Hindlimb muscle (tissue), 1 donor: ENCODE results near the gene ZNF44. TPM values are rescaled to one million over a fixed set of nuclear protein-coding genes. Genes with fewer than 3 reads are reported as not detected.

Experiments used
- DNase-seq: peaks from one replicate; pipeline ENCODE4 v3.0.0-alpha.2; 2013
- polyA plus RNA-seq: library from polyadenylated mRNA; unstranded; fragments of 120-200 nt; gene quantifications from one replicate; pipeline ENCODE4 v1.2.1, GENCODE V29; 2013; ENCODE audit not compliant: insufficient read length

Gene ZNF44
- polyA plus RNA-seq, 1 donor: 9.0 TPM

DNA sequence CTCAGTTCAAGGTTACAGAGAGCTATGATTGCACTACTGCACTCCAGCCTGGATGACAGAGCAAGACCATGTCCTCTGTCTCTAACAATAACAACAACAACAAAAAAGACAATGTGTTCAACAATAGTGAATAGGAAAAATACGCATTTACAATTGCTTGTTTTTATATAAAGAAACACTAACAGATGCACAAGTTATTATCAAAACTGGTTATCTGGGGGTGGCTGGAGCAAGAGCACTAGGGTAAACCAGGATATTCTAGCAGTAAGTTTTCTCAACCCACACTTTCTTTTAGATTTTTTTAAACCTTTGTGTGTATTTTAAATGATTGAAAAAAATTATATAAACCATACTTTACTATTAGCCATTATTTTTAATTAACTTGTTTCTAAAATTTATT is 33.1 kb downstream of the ZNF44 start:
- DNase-seq: no peak

DNA sequence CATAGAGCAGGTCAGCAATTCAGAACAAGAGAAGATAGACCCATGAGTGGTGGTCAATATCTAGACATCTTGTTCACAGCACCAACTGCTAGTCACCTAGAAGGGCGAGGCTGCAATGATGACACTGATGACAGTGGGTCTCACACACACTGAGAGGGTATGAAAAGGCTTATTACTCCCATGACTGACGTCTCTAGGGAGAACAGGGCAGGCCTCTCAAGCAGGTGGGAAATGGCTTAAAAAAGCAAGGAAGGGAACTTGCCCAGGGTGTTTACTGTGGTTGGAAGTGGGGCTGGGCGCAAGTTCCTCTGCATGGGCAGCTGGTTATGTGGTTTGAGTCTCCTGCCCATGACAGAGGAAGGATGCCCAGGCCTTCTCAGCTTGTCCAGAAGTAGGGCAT is 33.8 kb downstream of the ZNF44 start:
- DNase-seq: no peak

DNA sequence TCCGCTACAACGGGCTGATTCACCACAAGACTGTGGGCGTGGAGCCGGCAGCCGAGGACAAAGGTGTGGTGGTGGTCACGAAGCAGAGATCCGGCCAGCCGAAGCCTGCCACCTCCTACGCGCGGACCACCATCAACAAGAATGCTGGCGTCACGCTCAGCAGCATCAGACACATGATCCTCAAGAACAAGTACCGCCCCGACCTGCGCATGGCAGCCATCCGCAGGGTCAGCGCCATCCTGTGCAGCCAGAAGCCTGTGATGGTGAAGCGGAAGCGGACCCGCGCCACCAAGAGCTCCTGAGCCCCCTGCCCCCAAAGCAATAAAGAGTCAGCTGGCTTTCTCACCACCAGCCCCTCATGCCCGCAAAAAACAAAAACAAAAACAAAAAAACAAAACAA is 34.4 kb downstream of the ZNF44 start:
- DNase-seq: no peak

DNA sequence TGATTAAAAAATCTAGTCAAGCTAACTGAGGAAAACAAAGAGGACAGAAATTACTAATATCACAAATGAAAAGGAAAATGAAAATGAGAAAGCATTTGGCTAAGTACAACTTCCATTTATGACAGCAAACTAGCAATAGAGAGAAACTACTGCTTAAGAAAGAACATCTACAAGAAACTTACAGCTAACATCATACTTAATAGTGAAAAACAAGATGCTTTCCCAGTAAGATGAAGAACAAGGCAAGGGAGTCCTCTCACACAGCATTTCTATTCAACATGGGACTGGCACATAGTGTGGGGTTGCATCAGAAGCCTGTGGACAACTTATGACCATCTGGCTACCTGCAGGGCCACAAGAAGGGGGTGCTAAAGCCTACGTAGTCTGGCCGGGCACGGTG is 39.3 kb downstream of the ZNF44 start:
- DNase-seq: no peak

DNA sequence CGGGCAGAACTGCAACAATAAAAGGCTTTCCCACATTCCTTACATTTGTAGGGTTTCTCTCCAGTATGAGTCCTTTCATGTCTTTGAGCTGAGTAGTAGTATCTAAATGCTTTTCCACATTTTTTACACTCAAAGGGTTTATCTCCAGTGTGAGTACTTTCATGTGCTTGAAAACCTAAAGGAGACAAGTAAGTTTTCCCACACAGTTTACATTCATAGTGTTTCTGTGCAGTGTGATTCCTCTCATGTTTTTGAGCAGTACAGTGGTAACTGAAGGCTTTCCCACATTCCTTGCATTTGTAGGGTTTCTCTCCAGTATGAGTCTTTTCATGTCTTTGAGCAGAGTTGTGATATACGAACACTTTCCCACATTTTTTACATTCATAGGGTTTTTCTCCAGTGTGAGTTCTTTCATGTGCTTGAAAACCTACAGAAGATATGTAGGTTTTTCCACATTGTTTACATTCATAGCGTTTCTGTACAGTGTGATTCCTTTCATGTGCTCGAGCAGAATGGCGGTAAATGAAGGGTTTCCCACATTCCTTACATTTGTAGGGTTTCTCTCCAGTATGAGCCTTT is 47.0 kb downstream of the ZNF44 start:
- no peak for DNase-seq

DNA sequence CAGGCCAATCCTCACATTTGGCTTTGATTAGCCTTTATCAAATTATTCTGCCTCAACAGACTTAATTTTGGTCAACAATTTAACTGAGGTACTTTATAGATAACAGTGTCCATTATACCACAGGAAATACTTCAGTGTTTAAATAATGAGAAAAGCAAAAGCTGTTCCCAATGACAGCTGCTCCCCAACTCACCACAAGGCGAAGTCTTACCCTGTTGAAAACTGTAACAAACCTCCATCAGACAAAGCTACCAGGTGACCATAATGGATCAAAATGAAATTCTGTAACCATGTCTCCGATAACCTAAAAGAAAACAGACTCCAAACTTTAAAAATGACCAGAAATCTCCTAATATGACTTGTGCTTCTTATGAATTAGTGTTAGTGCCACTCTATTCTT is 50.3 kb downstream of the ZNF44 start:
- no peak for DNase-seq

DNA sequence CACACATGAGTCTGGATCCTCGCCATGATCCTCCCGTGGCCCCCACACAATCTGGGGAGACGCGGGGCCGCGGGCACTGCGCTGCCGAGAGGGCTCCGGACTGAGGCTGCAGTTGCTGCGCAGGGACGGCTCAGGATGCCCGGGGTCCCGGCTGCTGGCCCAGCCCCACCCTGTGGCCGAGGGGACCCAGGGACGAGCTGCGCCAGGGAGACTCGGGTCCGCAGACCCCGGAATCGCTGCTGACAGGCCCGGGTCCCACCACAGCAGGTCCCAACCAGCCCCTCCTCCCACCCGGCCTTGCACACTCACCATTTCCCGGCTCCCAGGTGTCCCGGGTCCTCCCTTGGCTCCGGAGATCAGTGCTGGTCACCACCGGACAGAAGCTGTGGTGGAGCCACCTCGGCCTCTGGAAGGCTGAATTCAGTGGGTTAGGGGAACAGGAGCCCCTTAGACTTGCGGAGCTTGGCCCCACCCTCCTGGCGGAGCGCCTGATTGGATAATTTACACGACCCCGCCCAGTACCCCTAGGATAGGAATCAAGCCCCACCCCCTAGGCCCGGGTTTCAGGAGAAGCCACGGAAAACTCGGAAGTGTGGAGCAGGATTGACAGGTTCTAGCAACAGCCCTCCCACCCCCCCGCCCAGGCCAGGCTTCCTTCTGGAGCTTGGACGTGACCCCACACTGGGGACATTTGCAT is 57.4 kb downstream of the ZNF44 start:
- no peak for DNase-seq

DNA sequence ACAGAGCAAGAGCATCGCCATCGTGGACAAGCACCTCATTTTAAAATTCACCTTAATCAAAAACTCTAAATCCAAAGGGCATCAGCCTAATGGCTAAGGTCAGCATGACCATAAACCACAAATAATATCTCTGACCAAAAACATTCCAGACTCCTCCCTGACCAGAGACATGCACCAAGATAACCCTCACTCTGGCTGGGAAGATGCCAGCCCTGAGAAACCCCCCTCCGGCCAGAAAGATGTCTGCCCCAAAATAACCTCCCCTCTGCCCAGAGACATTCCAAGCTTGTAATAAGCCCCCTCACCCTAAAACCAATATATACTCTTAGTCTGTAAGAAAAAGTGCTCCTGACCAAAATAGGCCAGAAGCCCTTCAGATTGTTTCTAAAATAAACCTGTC is 61.7 kb downstream of the ZNF44 start:
- DNase-seq: no peak

DNA sequence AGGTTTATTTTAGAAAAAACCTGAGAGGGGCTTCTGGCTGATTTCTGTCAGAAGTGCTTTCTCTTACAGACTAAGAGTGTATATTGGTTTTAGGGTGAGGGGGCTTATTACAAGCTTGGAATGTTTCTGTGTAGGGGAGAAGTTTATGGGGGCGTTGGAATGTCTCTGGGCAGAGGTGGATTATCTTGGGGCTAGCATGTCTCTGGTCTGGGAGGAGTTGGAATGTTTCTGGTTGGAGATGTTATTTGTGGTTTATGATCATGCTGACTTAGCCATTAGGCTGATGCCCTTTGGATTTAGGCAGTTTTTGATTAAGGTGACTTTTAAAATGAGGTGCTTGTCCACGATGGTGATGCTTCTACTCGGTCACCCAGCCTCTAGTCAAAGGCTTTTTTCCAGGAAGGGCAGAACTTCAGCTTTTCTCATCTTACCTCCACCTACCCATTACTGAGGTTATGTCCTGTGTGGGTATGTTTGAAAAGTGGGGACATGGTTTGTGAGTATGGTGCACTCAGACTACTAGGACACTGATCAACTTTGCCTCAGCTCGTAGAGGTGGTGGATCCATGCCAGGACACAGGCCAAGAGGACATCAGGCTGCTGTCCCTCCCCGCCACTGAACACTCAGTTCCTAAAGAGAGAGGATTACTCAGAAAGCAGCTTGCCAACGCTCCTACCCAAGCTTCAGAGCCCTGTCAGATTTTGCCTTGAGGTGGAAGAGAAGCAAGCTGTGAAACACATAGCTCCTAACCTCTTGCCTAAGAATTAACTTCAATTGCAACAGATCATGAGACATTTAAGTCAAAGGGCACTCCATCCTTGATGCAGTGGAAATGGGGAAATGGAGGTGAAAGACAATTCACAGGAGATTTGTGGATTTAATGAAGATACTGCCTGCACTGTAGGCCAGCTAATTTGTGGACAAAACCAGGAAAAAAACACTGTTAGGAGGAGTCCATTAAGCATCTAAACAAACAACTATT is 63.6 kb downstream of the ZNF44 start:
- DNase-seq: no peak

DNA sequence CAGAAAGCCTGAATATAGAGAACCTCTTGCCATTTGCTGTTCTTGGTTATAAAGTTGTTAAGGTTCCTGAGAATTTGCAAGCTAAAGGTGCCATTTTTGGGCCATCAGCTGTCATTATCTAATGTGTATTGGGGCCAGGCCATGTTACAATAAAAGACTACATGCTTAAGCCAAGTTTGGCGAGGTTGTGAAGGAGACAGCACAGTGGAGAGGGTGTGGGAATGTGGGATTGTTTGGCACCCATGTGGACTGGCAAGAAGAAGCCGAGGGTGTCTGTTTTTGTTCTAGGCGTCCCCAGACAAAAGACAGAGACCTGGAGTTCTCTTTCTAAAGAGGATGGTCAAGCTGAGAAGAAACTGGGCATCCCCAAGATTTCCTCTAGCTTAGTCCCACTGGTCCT is 64.7 kb downstream of the ZNF44 start:
- no peak for DNase-seq

DNA sequence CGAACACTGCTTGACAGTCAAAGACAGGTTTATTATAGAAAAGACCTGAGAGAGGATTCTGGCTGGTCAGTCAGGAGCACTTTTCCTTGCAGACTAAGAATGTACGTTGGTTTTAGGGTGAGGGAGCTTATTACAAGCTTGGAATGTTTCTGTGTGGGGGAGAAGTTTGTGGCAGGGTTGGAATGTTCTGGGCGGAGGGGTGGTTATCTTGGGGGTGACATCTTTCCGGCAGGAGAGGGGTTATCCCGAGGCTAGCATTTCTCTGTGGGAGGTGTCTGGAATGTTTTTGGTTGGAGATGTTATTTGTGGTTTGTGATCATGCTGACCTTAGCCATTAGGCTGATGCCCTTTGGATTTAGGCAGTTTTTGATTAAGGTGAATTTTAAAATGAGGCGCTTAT is 70.0 kb downstream of the ZNF44 start:
- no peak for DNase-seq

DNA sequence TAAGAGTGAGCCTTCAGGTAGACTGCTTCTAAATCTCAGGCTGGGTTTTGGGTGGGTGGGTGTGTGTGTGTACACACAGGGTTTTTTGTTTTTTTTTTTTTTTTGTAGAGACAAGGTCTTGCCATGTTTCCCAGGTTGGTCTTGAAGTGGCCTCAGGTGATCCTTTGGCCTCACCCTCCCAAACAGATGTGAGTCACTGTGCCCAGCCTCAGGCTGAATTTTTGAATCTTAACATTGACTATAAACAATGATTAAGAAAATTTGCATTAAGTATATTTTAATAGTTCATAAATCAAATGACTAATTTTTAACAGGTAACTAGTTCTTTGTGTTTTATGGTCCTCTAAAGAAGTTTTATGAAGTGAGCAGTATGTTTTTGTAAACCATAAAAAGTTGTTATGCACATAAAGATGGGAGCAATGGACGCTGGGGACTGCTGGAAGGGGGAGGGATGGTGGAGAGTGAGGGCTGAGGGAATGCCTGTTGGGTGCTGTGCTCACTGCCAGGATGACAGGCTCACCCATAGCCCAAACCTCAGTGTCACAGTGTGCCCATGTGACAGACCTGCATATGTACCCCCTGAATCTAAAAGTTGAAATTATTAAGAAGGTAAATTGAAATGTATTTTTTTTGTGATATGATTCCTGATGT is 71.6 kb downstream of the ZNF44 start:
- no peak for DNase-seq

Other genes with a start within 250 kb of the ZNF44 start
- 0.31 TPM for gene ZNF878, start 241.9 kb downstream of the ZNF44 start, polyA plus RNA-seq
- 11.1 TPM for gene ZNF844, start 230.2 kb downstream of the ZNF44 start, polyA plus RNA-seq
- 2.7 TPM for gene ZNF20, start 154.5 kb downstream of the ZNF44 start, polyA plus RNA-seq
- 5.8 TPM for gene ZNF625, start 138.1 kb downstream of the ZNF44 start, polyA plus RNA-seq
- 7.3 TPM for gene ZNF136, start 131.8 kb downstream of the ZNF44 start, polyA plus RNA-seq
- gene ZNF563, start 38.8 kb upstream of the ZNF44 start, polyA plus RNA-seq: 1.4 TPM
- gene ZNF442, start 70.8 kb upstream of the ZNF44 start, polyA plus RNA-seq: 1.9 TPM
- 4.1 TPM for gene ZNF799, start 106.4 kb upstream of the ZNF44 start, polyA plus RNA-seq
- 2.7 TPM for gene ZNF443, start 146.1 kb upstream of the ZNF44 start, polyA plus RNA-seq
- gene ZNF709, start 189.9 kb upstream of the ZNF44 start, polyA plus RNA-seq: 3.5 TPM